Stimulated activated CD8-positive, alpha-beta memory T cell treated with anti-CD3 and anti-CD28 coated beads, Interleukin-2, amount 100 ng/mL, for 48 hours (primary cell): Measurements from ENCODE around the gene C9orf57.
A peak's percentile ranks its signal among the peaks of the same experiment; 100 is the strongest.
"Not testable (repeated sequence)": the region's sequence is repeated elsewhere in the genome, so short reads cannot be mapped to it uniquely, and the experiment has no call there.

Experiments used
- DNase-seq, 2 donors: peaks; one replicate each; pipeline ENCODE4 v3.0.0-alpha.2; 2020; ENCODE audit warnings: low read depth in 2 of 2

Gene C9orf57, protein sequence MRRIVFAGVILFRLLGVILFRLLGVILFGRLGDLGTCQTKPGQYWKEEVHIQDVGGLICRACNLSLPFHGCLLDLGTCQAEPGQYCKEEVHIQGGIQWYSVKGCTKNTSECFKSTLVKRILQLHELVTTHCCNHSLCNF

DNA sequence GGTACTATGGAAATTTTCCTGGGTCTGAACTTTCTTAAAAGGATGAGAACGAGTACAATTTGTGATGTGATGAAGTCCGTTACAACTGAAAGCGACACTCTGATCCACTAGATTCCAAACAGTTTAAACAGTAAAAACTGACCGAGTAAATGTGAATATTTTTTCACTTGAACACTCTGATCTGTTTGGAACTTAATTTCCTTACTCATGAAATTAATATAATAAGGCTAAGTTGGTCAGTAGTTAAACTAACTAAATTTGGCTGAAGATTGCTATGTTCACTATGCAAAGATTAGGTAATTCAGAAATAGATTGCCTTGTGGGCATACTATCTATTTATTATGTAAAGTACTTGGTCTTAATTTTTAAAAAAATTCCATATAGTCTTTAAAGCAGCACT is at the start of gene C9orf57:
Gene C9orf57 (minus strand): TSS at position 101 of the 400 bp plus-strand sequence. CDS start 1,282 bp downstream, outside the sequence.
- DNase-seq = no peak

DNA sequence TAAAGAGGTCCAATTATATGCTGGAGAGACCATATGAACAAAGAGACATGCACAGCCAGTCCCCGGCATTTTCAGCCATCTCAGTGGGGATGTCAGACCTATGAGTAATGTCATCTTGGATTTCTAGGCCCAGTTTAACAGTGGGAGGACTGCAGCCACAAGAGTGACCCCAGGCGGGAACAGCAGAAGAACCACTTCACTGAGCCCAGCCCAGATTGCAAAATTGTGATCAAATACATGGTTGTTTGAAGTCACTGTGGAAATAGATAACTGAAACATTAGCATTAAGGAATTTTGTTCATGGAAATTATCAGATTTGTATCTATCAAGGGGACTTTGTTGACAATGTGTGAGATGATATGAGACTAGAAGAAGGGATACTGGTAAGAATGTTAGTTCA is 42.1 kb upstream of the C9orf57 start:
- DNase-seq = no peak

DNA sequence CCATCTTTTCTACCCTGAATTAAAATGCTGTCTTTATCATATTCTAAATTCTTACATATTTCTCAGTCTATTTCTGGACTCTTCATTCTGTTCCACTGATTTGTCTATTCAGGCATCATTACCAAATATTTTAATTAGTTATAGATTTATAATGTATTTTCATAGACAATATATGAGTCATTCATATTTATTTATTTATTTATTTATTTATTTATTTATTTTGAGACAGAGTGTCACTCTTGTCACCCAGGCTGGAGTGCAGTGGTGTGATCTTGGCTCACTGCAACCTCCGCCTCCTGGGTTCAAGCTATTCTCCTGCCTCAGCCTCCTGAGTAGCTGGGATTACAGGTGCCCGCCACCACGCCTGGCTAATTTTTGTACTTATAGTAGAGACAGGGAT is 35.1 kb upstream of the C9orf57 start:
- DNase-seq = not testable (repeated sequence)

DNA sequence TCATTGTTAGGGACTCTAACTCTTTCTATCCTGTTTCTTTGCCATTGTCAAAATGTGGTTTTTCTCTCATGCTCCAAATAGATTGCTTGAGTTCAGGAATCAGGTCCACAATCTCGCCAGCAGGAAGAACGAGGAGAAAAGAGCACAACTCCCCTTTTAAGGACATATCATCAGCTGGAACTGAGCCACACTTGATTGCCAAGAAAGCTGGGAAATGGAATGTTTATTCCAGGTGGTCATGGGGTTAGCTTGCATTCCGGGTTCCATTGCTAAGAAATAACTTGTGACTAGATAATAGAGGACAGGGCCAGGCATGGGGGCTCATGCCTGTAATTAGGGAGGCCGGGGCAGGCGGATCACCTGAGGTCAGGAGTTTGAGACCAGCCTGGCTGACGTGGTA is 32.4 kb upstream of the C9orf57 start:
- no peak for DNase-seq

DNA sequence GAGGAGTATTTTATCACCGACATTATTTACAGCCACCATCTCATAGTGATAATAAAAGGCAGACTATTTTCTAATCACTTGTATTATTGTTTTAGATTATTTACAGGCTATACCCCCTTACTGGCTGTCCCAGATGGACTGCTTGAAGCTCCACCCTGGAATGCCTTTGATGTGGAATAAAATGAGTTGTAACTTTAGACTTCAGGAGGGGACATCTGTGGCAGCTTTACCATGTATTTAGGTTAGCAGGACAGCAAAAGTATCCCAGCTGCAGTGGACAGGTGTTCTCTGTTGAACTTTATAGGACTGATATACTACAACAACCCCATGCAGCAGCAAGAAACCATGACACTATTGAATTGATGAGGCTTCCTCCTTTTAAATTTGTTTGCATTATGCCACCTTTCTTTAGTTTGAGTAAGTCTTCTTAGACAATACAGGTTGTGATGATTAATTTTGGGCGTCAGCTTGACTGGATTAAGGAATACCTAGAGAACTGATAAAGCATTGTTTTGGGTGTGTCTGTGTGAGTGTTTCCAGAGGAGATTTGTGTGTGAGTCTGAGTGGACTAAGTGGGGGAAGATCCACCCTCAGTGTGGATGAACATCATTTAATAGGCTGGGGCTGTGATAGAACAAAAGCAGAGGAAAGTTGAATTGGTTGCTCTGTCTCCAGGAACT is 29.2 kb upstream of the C9orf57 start:
- DNase-seq = no peak

DNA sequence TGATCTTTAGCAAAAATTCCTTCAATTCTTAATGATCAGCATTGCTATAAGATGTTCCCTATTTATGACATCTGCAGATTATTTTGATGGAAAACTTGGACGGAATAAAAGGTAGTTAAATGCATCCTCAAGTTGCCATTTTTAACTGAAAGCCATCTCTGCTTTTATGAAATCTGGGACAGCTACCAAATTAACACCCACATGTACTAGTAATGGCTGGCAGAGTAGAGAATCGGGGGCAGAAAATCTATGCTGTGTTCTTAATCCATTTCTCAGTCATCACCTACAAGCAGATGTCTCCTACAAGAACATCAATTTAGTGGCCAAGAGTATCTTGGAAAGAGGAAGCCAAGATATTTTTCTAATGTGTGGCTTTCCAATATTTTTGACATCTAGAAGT is 22.1 kb upstream of the C9orf57 start:
- no peak for DNase-seq

DNA sequence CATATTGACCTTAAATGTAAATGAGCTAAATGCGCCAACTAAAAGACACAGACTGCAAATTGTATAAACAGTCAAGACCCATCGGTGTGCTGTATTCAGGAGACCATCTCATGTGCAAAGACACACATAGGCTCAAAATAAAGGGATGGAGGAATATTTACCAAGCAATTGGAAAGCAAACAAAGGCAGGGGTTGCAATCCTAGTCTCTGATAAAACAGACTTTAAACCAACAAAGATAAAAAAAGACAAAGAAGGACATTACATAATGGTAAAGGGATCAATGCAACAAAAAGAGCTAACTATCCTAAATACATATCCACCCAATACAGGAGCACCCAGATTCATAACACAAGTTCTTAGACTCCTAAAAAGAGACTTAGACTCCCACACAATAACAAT is 14.3 kb upstream of the C9orf57 start:
- DNase-seq = not testable (repeated sequence)

DNA sequence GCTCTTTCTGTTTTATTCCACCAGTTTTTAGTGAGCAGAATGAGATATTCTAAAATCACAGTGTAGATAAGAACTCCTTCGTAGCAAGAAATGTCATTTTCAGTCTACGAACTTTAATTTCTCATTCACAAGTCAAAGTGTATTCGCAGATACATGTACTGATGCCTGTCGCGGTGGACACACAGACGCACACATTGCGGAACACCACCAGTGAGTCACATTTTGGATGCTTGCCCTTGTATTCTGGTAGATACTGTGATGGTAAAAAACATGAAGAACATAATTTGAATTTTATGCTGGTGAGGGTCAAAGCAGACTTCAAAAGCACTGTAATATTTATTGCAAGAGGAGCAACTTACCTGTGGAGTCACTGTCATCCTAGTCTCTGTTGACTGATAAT is 4.7 kb upstream of the C9orf57 start:
- DNase-seq = no peak

DNA sequence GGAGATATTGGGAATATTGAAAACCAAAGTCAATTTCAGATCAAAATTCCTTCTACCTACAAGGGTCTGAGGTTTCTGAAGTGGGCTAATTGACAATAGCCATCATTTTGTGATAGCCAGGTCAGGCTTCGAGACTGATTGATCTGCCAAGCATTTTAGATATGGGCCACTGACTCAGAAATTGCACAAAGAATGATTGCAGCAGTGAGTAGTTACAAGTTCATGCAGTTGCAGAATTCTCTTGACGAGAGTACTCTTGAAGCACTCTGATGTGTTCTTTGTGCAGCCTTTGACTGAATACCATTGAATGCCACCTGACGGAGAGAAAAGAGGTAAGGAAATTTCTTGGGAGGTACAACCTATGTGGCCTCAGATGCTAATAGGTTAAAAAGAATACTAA is 8.3 kb downstream of the C9orf57 start:
- no peak for DNase-seq

DNA sequence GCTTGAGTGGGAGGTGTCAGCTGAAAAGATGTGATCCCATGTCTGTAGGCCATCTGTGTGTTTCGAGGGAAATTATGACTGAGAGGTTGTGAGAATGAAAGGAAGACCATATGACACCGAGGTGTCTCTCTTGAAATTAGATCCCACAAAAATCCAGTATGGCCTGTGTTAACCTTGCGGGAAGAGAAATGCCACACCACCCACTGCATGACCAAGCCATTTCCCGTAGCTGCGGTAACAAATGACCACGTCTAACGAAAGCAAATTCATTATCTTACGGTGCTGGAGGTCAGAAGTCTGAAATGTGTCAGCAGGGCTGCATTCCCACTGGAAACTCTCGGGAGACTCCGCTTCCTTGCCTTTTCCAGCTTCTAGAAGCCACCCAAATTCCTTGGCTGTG is 11.6 kb downstream of the C9orf57 start:
- no peak for DNase-seq

DNA sequence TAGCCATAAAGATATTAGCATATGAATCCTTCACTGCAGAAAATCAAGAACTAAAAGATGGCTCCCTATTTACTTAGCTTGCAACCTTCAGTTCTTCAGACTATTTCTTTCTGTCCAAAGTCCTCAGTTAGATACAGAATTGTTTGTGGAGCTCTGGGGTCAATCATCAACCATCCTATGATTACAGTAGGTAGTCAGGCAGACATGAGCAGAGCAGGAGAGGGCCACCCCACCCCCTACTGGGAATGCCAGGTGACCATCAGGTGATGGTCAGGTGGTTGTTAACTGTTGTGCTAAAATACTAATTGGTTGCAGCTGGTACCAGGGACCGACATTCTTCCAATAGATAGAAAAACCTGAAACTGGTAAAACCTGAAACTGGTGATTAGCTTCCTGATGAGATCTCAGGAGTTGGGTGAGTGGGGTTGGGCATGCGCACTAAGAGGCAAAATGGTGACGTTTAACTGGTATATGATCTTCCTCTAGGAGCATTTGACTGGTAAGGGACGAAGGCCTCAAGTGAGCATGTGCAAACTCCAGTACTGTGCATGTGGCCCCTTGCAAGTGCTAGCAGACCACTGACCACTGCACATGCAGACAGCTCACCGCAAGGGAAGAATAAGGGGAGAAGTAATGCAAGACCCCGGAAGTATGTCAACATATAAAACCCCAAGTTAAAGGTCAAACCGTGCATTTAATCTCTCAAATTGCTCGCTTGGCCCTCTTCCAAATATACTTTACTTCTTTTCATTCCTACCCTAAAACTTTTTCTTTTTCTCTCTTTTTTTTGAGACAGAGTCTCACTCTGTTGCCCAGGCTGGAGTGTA is 13.6 kb downstream of the C9orf57 start:
- DNase-seq = no peak

DNA sequence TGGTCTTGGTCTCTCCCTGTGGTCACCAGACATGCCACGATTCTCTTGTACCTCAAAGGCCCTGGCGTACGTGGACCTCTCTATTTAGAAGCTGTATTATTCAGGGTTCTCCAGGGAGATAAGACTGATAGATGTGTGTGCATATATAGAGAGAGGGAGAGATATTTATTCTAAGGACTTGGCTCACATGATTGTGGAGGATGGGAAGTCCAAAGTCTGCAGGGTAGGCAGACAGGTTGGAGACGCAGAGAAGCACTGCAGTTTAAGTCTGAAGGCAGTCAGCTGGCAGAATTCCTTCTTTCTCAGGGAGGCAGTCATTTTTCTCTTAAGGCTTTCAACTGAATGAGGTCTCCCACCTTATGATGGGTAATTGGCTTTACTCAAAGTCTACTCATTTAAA is 16.3 kb downstream of the C9orf57 start:
- no peak for DNase-seq

DNA sequence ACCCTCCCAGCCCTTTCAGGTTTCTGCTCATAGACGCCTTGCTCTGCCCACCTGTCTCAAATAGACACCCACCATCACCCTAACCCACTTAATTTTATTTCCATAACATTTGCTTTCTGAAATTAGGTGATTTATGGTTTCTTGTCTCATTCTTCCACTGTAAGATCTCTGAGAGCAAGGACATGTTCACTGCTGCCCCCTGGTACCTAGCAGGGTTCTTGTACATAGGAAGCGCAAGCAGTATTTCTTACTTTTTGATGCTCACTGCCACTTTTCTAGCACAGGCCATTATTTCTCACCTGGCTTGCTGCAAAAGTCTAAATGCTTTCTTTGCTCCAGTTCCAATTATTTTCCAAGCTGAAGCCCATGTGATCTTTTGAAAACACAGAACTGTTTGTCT is 16.8 kb downstream of the C9orf57 start:
- no peak for DNase-seq

DNA sequence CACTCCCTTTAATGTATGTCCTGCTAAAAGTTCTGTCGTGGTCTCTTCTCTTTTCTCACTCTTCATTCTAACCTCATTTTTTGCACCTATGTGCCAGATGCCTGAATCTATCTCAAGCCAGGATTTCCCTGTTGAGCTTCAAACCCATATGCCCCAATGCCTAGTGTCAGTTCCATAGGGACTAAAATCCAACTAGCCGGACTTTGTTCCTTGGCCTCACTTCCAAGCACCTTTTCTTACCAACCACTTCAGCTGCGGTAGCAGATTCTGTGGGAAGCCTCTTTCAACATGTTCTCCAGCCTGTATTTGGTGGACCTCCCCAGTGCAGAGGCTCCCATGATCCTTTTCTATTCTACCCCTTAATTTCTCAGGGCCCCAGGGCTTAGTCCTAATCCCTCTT is 17.5 kb downstream of the C9orf57 start:
- no peak for DNase-seq

DNA sequence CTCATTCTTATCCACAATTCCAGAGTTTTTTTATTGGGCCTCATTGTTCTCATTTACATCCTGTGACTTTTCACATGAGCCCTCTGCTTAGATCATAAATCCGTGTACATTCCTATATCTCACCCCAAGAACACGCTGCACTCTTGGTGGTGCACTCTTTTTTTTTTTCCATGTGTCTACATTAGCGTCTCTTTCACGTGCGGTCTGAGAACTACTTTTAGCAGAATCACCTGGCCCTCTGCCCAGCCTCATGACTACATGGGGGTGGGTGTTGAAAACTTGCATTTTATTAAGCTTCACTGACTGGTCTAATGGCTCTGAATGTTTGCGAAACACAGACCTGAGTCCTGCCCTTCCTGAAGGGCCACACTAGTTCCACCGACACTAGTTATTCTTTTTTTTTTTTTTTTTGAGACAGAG is 18.6 kb downstream of the C9orf57 start:
- DNase-seq = no peak

DNA sequence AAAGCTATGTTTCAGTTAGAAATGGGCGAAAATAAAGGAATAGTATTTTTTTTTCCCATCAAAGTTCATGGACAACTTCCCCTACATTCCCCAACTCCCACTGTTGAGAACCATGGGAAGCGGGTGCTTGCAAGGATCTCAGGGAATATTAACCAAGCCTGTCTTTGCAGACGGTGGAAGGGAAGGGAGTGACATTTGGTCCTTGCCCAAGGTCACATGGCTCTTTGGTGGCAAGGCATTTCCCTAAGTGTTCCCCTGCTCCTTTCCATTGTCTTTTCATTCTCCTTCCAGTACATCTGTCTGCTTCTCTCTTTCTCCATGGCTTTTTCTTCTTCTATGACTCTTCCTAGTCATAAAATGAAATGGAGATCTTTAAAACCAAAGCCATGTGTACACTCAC is 19.0 kb downstream of the C9orf57 start:
- no peak for DNase-seq

DNA sequence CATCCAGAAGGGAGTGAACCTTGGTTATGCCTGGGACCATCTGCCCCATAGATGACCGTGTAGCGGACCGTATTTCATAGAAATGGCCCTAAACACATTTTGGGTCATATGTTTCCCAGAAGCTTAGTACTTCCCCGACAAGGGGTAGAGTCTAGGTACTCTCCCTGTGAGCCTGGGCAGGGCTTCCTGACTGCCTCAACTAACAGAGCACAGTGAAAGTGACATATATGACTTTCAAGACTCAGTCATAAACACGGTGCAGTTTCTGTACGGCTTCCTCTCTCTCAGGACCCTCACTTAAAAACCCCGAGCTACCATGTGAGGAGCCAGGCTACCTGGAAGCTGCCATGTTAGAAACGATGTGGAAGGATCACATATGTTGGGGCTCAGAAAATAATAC is 20.9 kb downstream of the C9orf57 start:
- no peak for DNase-seq

DNA sequence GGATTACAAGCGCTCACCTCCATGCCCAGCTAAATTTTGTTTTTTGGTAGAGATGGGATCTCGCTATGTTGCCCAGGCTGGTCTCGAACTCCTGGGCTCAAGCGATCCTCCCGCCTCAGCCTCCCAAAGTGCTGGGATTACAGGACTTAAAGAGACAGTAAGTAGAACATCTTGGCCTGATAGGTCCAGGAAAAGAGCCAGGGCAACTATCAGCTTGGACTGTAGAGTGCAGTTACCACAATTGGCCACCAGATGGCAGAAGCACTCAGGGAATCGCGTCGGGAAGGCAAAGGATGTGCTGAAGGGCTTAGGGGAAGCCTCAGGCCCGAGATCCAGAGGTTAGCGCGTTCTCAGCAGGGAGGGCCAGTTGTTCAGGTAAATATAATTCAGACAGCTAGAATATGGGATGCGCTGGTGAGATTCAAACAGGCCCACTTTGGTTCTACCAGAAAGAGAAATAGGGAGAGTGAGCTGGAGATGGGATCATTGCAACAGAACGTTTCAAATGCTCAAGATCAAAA is 21.5 kb downstream of the C9orf57 start:
- peak; percentile 24 to 52 for DNase-seq

DNA sequence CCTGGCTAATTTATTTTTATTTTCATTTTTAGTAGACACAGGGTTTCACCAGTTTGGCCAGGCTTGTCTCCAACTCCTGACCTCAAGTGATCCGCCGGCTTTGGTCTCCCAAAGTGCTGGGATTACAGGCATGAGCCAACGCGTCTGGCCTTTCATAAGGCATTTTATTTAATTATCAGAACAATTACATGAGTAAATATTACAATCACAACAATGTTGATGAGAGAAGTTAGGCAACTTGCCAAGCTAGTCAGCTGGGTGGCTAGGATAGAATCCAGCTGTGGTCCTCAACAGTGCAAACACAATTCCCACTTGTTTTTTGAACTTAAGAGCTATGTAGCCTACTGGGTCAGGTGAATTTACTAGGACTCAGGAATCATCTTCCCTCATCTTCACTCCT is 22.0 kb downstream of the C9orf57 start:
- no peak for DNase-seq

DNA sequence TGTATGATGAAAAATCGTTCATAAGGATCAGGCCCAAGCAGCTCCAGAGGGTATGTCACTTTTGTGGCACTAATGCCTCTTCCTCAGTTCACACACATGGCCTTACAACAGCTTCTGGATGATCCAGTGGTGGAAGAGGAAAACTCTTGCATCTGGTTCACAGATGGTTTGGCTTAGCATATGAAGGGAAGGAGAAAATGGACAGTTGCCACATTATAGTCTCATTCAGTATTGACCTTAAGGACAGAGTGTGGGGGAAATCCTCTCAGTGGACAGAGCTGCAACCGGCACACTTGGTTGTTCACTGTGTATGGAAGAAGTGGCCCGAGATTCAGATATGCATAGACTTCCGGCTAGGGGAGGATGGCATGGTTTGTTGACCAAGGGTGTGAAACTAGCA is 22.8 kb downstream of the C9orf57 start:
- DNase-seq = no peak

DNA sequence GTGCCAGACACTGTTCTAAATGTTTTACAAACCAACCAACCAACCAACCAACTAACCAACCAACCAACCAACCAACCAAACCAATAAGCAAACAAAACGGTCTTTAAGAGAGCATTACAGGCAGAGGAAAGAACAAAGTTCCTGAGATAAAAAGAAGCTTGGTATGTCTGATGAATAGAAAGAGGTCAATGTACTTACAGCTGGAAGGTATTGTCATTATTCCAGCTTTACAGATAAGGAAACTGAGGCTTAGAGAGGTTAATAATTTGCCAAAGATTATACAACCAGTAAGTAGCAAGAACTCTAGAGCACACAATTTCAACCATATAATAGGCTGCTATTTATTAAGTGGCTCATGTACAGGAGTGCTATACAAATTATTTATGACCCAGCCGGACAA is 29.6 kb downstream of the C9orf57 start:
- no peak for DNase-seq

DNA sequence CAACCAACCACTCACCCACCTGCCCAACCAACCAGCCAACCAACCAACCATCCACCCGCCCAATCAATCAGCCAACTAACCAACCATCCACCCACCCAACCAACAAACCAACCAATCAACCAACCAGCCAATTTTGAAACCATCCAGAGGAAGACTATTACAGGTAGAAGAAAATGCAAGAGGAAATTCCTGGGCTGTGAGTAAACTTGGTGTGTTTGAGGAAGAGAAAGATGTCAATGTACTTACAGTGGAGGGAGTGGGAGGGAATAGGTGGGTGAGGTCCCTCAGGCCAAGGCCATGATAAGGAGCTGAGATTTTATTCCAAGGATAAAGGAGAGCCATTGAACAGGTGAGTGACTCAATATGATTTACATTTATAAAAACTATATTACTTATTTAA is 30.4 kb downstream of the C9orf57 start:
- DNase-seq = no peak

DNA sequence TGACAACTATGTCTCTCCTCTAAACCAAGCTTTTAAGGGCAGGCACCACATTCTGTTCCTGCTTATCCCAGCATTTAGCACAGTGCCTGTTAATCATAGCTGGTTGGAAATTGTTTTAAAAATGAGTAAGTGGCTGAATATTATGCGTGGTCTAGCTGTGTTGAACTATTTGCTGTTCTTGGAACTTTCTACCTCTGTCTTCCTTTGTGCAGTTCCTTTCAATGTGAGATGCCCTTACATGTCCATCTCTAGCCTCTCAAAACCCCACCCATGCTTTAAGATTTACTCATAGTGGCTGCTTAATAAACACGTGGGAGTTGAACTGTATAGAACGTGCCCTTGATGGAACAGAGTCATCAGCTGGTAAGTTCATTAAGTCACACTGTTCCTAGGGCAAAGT is 34.5 kb downstream of the C9orf57 start:
- DNase-seq = no peak
